ENCODE results near the gene PEX10.

Gene PEX10

GRCh38 chr1:2368053-2368744 is 44.2 kb downstream of the PEX10 start:
- H3K27ac ChIP-seq = no peak overlapping the region
- no peak for TF ChIP-seq CTCF (conservative IDR thresholded peaks at IDR 0.05)

- no peak overlapping the region for H3K27ac ChIP-seq
- no peak for TF ChIP-seq CTCF (conservative IDR thresholded peaks at IDR 0.05)
These were observed 48.4 kb downstream of the PEX10 start for GRCh38 chr1:2363847-2364513.

- TF ChIP-seq CTCF (conservative IDR thresholded peaks at IDR 0.05) = no peak
- H3K27ac ChIP-seq = peak overlapping the region; percentile 8; the same call in 1 of the 2 replicates
These were observed 51.6 kb downstream of the PEX10 start for GRCh38 chr1:2360588-2361364.

- no peak for TF ChIP-seq CTCF (conservative IDR thresholded peaks at IDR 0.05)
- no peak overlapping the region for H3K27ac ChIP-seq
These were observed 53.4 kb downstream of the PEX10 start for GRCh38 chr1:2358651-2359640.

GRCh38 chr1:2358072-2358471 is 54.3 kb downstream of the PEX10 start:
- no peak for TF ChIP-seq CTCF (conservative IDR thresholded peaks at IDR 0.05)
- H3K27ac ChIP-seq = no peak overlapping the region

GRCh38 chr1:2356911-2357845 is 55.2 kb downstream of the PEX10 start:
- TF ChIP-seq CTCF (conservative IDR thresholded peaks at IDR 0.05) = no peak
- no peak overlapping the region for H3K27ac ChIP-seq

All from VCaP (cell line).